Lung (tissue), 12 donors: Measurements from ENCODE around the gene USP47. TPM values are rescaled to one million over a fixed set of nuclear protein-coding genes. Genes with fewer than 3 reads are reported as not detected.

Source experiments
- ATAC-seq: fragments of 200-7000 bp; cut with Tn5 transposase; one replicate; pipeline ENCODE4 v1.9.1; 2020; ENCODE audit warnings: moderate number of reproducible peaks; ENCODE audit not compliant: insufficient read depth, low FRiP score
- DNase-seq, 3 donors: peaks; one replicate each; pipeline ENCODE4 v3.0.0-alpha.2; 2013 to 2017
- H3K27ac ChIP-seq, 2 donors: one replicate each; pipeline ENCODE4 v1.5.1; 2013; ENCODE audit warnings: mild to moderate bottlenecking in 2 of 2, moderate library complexity in 2 of 2, control low read depth in 1 of 2, inconsistent platforms in 1 of 2, low read depth in 1 of 2, low read length in 1 of 2
- H3K27me3 ChIP-seq, 3 donors: one replicate each; pipeline ENCODE4 v1.5.1; 2013; ENCODE audit warnings: low read length in 2 of 3; ENCODE audit not compliant: control insufficient read depth in 3 of 3, insufficient read depth in 3 of 3
- H3K36me3 ChIP-seq, 4 donors: one replicate each; pipeline ENCODE4 v1.5.1; 2013; ENCODE audit warnings: low read length in 4 of 4, mild to moderate bottlenecking in 1 of 4, moderate library complexity in 1 of 4; ENCODE audit not compliant: control insufficient read depth in 4 of 4, insufficient read depth in 4 of 4
- H3K4me1 ChIP-seq, 5 donors: one replicate each; pipeline ENCODE4 v1.5.1; 2013; ENCODE audit warnings: low read length in 5 of 5, mild to moderate bottlenecking in 2 of 5, moderate library complexity in 1 of 5; ENCODE audit not compliant: control insufficient read depth in 5 of 5, insufficient read depth in 5 of 5
- H3K4me3 ChIP-seq: one replicate; pipeline ENCODE4 v1.5.1; 2013; ENCODE audit warnings: mild to moderate bottlenecking, control low read depth, moderate library complexity
- H3K9ac ChIP-seq, 2 donors: one replicate each; pipeline ENCODE4 v1.5.1; 2013; ENCODE audit warnings: low read length in 2 of 2, control low read depth in 1 of 2; ENCODE audit not compliant: insufficient read depth in 1 of 2
- H3K9me3 ChIP-seq, 4 donors: one replicate each; pipeline ENCODE4 v1.5.1; 2013; ENCODE audit warnings: low read length in 3 of 4, mild to moderate bottlenecking in 1 of 4, moderate library complexity in 1 of 4; ENCODE audit not compliant: control insufficient read depth in 4 of 4, insufficient read depth in 3 of 4
- CTCF ChIP-seq: IDR thresholded peaks from 2 replicates; pipeline ENCODE4 v1.5.1; 2012; ENCODE audit warnings: mild to moderate bottlenecking; ENCODE audit errors: control extremely low read depth, extremely low read depth
- WGBS, 2 donors: extraction: QIAGEN DNeasy Blood & Tissue Kit; methylation state at CpG; one replicate each; pipeline ENCODE4 v1.1.7; 2013; 5-methylcytosine and 5-hydroxymethylcytosine counted together
- polyA plus RNA-seq, 2 donors: library from polyadenylated mRNA; stranded (reverse); fragments of 200-250 nt; gene quantifications; one replicate each; pipeline ENCODE4 v1.2.1, GENCODE V29; 2013
- total RNA-seq, 2 donors: library from RNA; depleted of rRNA in 1 of 2; stranded (reverse); fragments of >200 nt in 1 of 2; gene quantifications; one replicate each; pipeline ENCODE4 v1.2.1, GENCODE V29; 2014 to 2021
- donor health status: control.
- donor health status: control.
- donor health status: Bipolar disorder and iron deficiency.
- donor health status: healthy.
- donor health status: DM: yes; HTN: yes; CAD: no.

The USP47 gene
- total and polyA plus RNA-seq, 4 donors, result 20.4 to 183 (median 31.9) TPM

- Histone ChIP-seq H3K36me3 (peaks cover 0 to 42% (median 12%) of the 10 kb centered on the region in 4 donors), H3K4me3 (no peak overlapping the region), H3K9me3 (peaks cover 0 to 2% (median 0%) of the 10 kb centered on the region in 4 donors), H3K27ac (peak overlapping the region; percentile 26 to 34), H3K4me1 (peaks cover 0 to 22% (median 6%) of the 10 kb centered on the region in 5 donors), H3K27me3 (no peaks in the 10 kb centered on the region), H3K9ac (no peak overlapping the region)
- no peak for TF ChIP-seq CTCF
- WGBS, 2 donors, result 82 to 84% methylated on average over 9 of the region's 9 CpGs
- DNase-seq (no peak), ATAC-seq (no peak)
Measured at GRCh38 chr11:11985954-11986949, 144.5 kb downstream of the USP47 start.

GRCh38 chr11:11987503-11988022 lies 145.8 kb downstream of the USP47 start:
- peaks cover 0 to 36% (median 12%) of the 10 kb centered on the region in 4 donors for H3K36me3 ChIP-seq
- no peaks in the 10 kb centered on the region for H3K27me3 ChIP-seq
- DNase-seq (no peak), ATAC-seq (no peak)
- TF ChIP-seq CTCF, result no peak
- H3K4me3 ChIP-seq, result no peak overlapping the region
- peak overlapping the region in 1 of 2 donors; percentile 44 for H3K27ac ChIP-seq
- WGBS, 2 donors, result 82 to 86% methylated on average over 1 of the region's 1 CpG
- H3K9me3 ChIP-seq, result no peaks in the 10 kb centered on the region
- H3K4me1 ChIP-seq, result peaks cover 0 to 22% (median 6%) of the 10 kb centered on the region in 5 donors
- H3K9ac ChIP-seq, result no peak overlapping the region

GRCh38 chr11:11988099-11988651 lies 146.4 kb downstream of the USP47 start:
- H3K4me1 ChIP-seq, result peaks cover 0 to 22% (median 6%) of the 10 kb centered on the region in 5 donors
- H3K36me3 ChIP-seq, result peaks cover 0 to 32% (median 10%) of the 10 kb centered on the region in 4 donors
- no peak overlapping the region for H3K9ac ChIP-seq
- no peak for DNase-seq
- H3K9me3 ChIP-seq, result no peaks in the 10 kb centered on the region
- no peaks in the 10 kb centered on the region for H3K27me3 ChIP-seq
- no peak for ATAC-seq
- 59 to 82% methylated on average over 7 of the region's 7 CpGs for WGBS, 2 donors
- peak overlapping the region in 1 of 2 donors; percentile 67 for H3K27ac ChIP-seq
- no peak for TF ChIP-seq CTCF
- H3K4me3 ChIP-seq, result no peak overlapping the region
